ENCODE results near the gene LRRC4C. TPM values are rescaled to one million over a fixed set of nuclear protein-coding genes. Genes with fewer than 3 reads are reported as not detected.

The LRRC4C gene
- total RNA-seq, 6 experiments from 2014 or later = 0.25 to 0.43 (median 0.27) TPM

DNA sequence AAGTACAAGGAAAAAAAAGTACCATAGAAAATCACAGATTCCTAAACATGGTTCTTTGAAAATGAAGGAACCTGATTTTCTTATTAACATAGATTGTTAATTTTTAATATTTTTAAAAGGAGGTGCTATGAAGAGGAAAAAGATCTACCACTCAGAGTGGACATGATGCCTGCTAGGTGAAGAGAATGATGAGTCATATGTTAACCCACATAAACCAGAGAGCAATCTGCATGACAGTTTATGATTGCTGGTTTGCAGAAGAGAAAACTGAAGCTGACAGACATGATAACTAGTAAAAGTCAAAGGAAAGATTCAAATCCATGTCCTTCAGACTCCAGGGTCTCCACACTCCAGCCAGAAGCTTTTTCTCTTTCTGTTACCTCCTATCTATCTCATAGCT lies 1231.7 kb downstream of the LRRC4C start:
- ATAC-seq = no peak
- intact Hi-C loops (cut with DNase I) = no loop called here
- H3K27me3 ChIP-seq = no peaks in the 10 kb centered on the region
- DNase-seq = no peak
- no peaks in the 10 kb centered on the region for H3K4me1 ChIP-seq
- no peaks in the 10 kb centered on the region for H3K36me3 ChIP-seq
- no peak overlapping the region for H3K27ac ChIP-seq
- no peak overlapping the region for H3K4me3 ChIP-seq
- H3K9me3 ChIP-seq = no peaks in the 10 kb centered on the region
- TF ChIP-seq, protein P1, sequence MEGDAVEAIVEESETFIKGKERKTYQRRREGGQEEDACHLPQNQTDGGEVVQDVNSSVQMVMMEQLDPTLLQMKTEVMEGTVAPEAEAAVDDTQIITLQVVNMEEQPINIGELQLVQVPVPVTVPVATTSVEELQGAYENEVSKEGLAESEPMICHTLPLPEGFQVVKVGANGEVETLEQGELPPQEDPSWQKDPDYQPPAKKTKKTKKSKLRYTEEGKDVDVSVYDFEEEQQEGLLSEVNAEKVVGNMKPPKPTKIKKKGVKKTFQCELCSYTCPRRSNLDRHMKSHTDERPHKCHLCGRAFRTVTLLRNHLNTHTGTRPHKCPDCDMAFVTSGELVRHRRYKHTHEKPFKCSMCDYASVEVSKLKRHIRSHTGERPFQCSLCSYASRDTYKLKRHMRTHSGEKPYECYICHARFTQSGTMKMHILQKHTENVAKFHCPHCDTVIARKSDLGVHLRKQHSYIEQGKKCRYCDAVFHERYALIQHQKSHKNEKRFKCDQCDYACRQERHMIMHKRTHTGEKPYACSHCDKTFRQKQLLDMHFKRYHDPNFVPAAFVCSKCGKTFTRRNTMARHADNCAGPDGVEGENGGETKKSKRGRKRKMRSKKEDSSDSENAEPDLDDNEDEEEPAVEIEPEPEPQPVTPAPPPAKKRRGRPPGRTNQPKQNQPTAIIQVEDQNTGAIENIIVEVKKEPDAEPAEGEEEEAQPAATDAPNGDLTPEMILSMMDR (IDR thresholded peaks at IDR 0.05) = no peak
- no peak for TF ChIP-seq POLR2A (IDR thresholded peaks at IDR 0.05)

DNA sequence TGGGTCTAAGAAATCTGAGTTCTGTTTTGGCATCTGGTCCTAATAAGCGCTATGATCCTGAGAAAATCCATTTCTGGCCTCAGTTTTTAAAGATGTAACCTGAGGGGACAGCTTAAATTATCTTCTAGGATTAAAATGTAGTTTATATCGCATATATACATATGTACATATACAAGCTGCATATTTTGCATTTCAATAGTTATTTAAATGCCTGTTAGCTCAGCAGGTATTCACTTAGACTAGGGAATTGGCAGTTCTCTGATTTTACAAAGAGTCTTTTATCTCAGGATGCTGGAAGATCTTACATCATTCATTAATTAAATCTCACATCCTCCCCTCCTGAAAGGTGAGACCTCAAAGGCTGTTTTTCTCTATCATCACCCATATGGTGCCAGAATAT lies 1232.8 kb downstream of the LRRC4C start:
- TF ChIP-seq POLR2A (IDR thresholded peaks at IDR 0.05) = no peak
- TF ChIP-seq, protein P1 (IDR thresholded peaks at IDR 0.05) = no peak
- WGBS (ENCODE audit: insufficient coverage, low coverage, low lambda C conversion rate, missing lambda C conversion rate) = 28% methylated on average over 2 of the region's 2 CpGs
- ATAC-seq = no peak

DNA sequence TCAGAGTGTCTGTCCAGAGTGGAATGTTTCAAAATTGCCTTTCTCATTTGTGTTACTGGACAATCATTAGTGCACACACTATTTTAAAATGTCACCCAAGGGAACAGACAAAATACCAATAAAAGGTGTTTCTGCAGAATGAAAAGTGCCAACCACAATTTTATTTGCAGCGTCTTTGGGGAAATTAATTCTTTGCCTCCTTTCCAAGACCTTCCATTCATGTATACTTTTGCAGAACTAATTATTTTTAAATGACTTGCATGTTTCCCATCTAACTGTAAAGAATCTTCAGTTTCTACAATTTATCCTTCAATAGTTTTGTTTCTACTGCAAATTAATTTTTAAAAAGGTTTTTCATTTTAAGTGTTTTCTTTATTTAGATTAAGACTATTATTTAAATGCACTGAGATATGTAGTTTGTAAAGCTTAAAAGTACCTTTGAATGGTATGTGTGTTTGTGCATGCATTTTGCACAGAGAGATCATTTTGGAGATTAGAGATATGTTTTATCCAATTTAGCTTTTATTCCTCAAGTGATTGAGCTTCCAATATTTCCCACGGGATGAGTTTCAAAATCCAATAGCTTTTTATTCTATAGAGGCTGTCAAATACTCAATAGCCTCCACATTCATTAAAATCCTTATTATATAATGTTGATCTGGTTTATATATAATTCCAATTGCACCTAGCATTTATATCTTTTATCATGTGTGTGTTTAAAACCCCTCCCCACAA lies 1235.7 kb downstream of the LRRC4C start:
- Histone ChIP-seq H3K36me3 (no peaks in the 10 kb centered on the region), H3K27ac (no peak overlapping the region), H3K4me1 (no peaks in the 10 kb centered on the region), H3K27me3 (no peaks in the 10 kb centered on the region), H3K9me3 (no peaks in the 10 kb centered on the region), H3K4me3 (no peak overlapping the region)
- TF ChIP-seq, protein P1 (IDR thresholded peaks at IDR 0.05) = no peak
- TF ChIP-seq POLR2A (IDR thresholded peaks at IDR 0.05) = no peak
- 62% methylated on average over 2 of the region's 2 CpGs for WGBS (ENCODE audit: insufficient coverage, low coverage, low lambda C conversion rate, missing lambda C conversion rate)
- ATAC-seq (no peak), DNase-seq (no peak)
- intact Hi-C loops (cut with DNase I) = no loop called here

More for the DNA sequence above, 1232.8 kb downstream of the LRRC4C start:
- Histone ChIP-seq H3K4me3 (no peak overlapping the region), H3K27me3 (no peaks in the 10 kb centered on the region), H3K27ac (no peak overlapping the region), H3K9me3 (no peaks in the 10 kb centered on the region), H3K36me3 (no peaks in the 10 kb centered on the region), H3K4me1 (no peaks in the 10 kb centered on the region)
- intact Hi-C loops (cut with DNase I) = no loop called here
- DNase-seq = no peak

DNA sequence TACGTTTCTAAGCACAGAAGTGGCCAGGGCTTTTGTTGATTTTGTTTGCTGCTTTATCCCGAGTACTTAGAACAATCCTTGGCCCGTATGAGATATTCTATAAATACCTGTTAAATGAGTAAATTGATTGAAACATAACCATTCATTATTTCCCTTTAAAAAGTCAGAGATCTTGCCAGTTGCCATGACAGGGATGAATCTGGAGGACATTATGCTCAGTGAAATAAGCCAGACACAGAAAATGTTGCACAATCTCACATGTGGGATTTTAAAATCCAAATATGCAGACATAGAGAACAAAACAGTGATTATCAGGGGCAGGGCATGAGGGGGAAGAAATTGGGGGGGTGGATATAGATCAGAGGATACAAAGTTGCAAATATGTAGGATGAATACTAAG lies 1240.1 kb downstream of the LRRC4C start:
- no peak for DNase-seq
- no peaks in the 10 kb centered on the region for H3K4me1 ChIP-seq
- TF ChIP-seq, protein P1 (IDR thresholded peaks at IDR 0.05) = no peak
- no peak for TF ChIP-seq POLR2A (IDR thresholded peaks at IDR 0.05)
- 50% methylated on average over 3 of the region's 3 CpGs for WGBS (ENCODE audit: insufficient coverage, low coverage, low lambda C conversion rate, missing lambda C conversion rate)
- no peak overlapping the region for H3K4me3 ChIP-seq
- H3K27ac ChIP-seq = no peak overlapping the region
- H3K27me3 ChIP-seq = no peaks in the 10 kb centered on the region
- no peaks in the 10 kb centered on the region for H3K36me3 ChIP-seq
- no peak for ATAC-seq
- no peaks in the 10 kb centered on the region for H3K9me3 ChIP-seq
- intact Hi-C loops (cut with DNase I) = no loop called here
